MM.1S (cell line): ENCODE data around the gene HTRA1.

Source experiments
- EZH2 ChIP-seq: fragments of 300-600 bp; sonication (generic); optimal IDR thresholded peaks from 2 replicates; pipeline ENCODE3; 2017; ENCODE audit warnings: low read depth, mild to moderate bottlenecking, antibody characterized with exemption, low read length, mixed read lengths
- TF ChIP-seq, protein P1 (sequence below): fragments of 300-600 bp; sonication (generic); IDR thresholded peaks from 2 replicates; pipeline ENCODE4 v1.5.1; 2016; ENCODE audit warnings: antibody characterized with exemption, low read length, mixed read lengths

DNA sequence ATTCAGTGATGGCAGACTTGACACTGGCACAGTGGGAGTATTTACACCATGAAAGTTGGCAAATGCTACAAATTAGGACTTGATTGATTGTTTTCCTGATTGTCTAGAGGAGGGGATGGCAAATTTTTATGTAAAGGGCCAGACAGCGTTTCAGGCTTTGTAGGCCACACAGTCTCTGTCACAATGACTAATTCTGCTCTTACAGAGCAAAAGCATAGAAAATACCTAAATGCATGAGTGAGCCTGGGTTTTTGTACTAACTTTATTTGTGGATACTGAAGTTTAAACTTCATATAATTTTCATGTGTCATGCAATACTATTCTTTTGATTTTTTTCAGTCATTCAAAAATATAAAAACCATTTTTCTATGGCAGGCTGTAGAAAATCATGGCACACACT is 15.9 kb upstream of the HTRA1 start:
- TF ChIP-seq, protein P1, sequence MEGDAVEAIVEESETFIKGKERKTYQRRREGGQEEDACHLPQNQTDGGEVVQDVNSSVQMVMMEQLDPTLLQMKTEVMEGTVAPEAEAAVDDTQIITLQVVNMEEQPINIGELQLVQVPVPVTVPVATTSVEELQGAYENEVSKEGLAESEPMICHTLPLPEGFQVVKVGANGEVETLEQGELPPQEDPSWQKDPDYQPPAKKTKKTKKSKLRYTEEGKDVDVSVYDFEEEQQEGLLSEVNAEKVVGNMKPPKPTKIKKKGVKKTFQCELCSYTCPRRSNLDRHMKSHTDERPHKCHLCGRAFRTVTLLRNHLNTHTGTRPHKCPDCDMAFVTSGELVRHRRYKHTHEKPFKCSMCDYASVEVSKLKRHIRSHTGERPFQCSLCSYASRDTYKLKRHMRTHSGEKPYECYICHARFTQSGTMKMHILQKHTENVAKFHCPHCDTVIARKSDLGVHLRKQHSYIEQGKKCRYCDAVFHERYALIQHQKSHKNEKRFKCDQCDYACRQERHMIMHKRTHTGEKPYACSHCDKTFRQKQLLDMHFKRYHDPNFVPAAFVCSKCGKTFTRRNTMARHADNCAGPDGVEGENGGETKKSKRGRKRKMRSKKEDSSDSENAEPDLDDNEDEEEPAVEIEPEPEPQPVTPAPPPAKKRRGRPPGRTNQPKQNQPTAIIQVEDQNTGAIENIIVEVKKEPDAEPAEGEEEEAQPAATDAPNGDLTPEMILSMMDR, result no peak
- no peak for TF ChIP-seq EZH2
